Endothelial cell of umbilical vein (primary cell): ENCODE measurements around the gene KITLG. TPM values are rescaled to one million over a fixed set of nuclear protein-coding genes. Genes with fewer than 3 reads are reported as not detected.

Source experiments
- BruUV-seq: library from RNA; stranded (reverse); fragments of 400-500 nt; replicated peaks from 2 replicates; lab custom pipeline; 2021; lab: Mats Ljungman, UMichigan
- CTCF ChIA-PET: fragments of 300-600, 350-600 bp; sonication (Branson Sonifier 250); formaldehyde crosslinking; loops from one replicate; lab custom pipeline; 2021; ENCODE audit warnings: antibody characterized with exemption, inconsistent platforms; lab: Charles Lee
- POLR2A ChIA-PET: fragments of 300-600, 350-600 bp; sonication (Branson Sonifier 250); formaldehyde crosslinking; loops from one replicate; lab custom pipeline; 2021; ENCODE audit warnings: antibody characterized with exemption, inconsistent platforms; lab: Charles Lee
- DNase-seq: peaks from one replicate; pipeline ENCODE4 v3.0.0-alpha.2; 2011; ENCODE audit warnings: low read depth, low spot score
- FAIRE-seq: peaks from 2 replicates; lab custom pipeline; 2011; peaks lifted over from hg19 to GRCh38; lab: Jason Lieb, UNC
- H2AFZ ChIP-seq: 2 replicates; pipeline ENCODE4 v1.6.0; 2012; ENCODE audit warnings: low read depth, low read length, control low read depth, inconsistent platforms
- H3K27ac ChIP-seq: 2 replicates; pipeline ENCODE4 v1.5.1; 2011; ENCODE audit warnings: low read depth, mild to moderate bottlenecking, control low read depth, low read length, moderate library complexity; ENCODE audit not compliant: insufficient read depth
- H3K27me3 ChIP-seq, 2 experiments: 2 replicates each; pipeline versions ENCODE4 v1.6.0 to v1.6.1; 2011; ENCODE audit warnings: low read length in 2 of 2, mixed read lengths in 1 of 2; ENCODE audit not compliant: control insufficient read depth in 2 of 2, insufficient read depth in 2 of 2
- H3K36me3 ChIP-seq, 2 experiments: 2 replicates in 1 of 2; 3 replicates in 1 of 2; pipeline ENCODE4 v1.5.1; 2011; ENCODE audit warnings: low read length in 2 of 2, mild to moderate bottlenecking in 1 of 2, moderate library complexity in 1 of 2; ENCODE audit not compliant: control insufficient read depth in 2 of 2, insufficient read depth in 2 of 2; ENCODE audit errors: extremely low read depth in 1 of 2
- H3K4me1 ChIP-seq: 3 replicates; pipeline ENCODE4 v1.5.1; 2011; ENCODE audit warnings: mild to moderate bottlenecking, low read length; ENCODE audit not compliant: control insufficient read depth, insufficient read depth; ENCODE audit errors: extremely low read depth
- H3K4me2 ChIP-seq: 2 replicates; pipeline ENCODE4 v1.6.1; 2011; ENCODE audit warnings: low read length, control low read depth, mixed read lengths; ENCODE audit not compliant: insufficient read depth
- H3K4me3 ChIP-seq, 3 experiments: fragments of 200-600 bp in 1 of 3; sonication (generic), shearing (Covaris generic) in 1 of 3; replicated peaks in 1 of 3; 2 replicates each; pipeline ENCODE4 v1.5.1; 2011 to 2016; ENCODE audit warnings: control low read depth in 3 of 3, low read length in 3 of 3, mild to moderate bottlenecking in 2 of 3, inconsistent platforms in 1 of 3, low read depth in 1 of 3, moderate library complexity in 1 of 3; ENCODE audit not compliant: insufficient read depth in 1 of 3
- H3K79me2 ChIP-seq: 2 replicates; pipeline ENCODE4 v1.6.0; 2012; ENCODE audit warnings: low read length, inconsistent platforms; ENCODE audit not compliant: control insufficient read depth, insufficient read depth
- H3K9ac ChIP-seq: replicated peaks from 2 replicates; pipeline ENCODE3; 2011; ENCODE audit warnings: low read length, control low read depth; ENCODE audit not compliant: insufficient read depth; ENCODE audit errors: extremely low read depth
- H3K9me1 ChIP-seq: replicated peaks from 3 replicates; pipeline ENCODE4 v1.6.0; 2011; ENCODE audit warnings: mild to moderate bottlenecking, low read length; ENCODE audit not compliant: control insufficient read depth, insufficient read depth; ENCODE audit errors: extremely low read depth
- H3K9me3 ChIP-seq: replicated peaks from 2 replicates; pipeline ENCODE4 v1.5.1; 2012; ENCODE audit warnings: low read length, inconsistent platforms; ENCODE audit not compliant: control insufficient read depth, insufficient read depth
- H4K20me1 ChIP-seq: replicated peaks from 2 replicates; pipeline ENCODE3; 2011; ENCODE audit warnings: mild to moderate bottlenecking, low read length; ENCODE audit not compliant: control insufficient read depth, insufficient read depth; ENCODE audit errors: extremely low read depth
- EZH2 ChIP-seq: IDR thresholded peaks from 2 replicates; pipeline ENCODE4 v1.6.1; 2012; ENCODE audit warnings: borderline replicate concordance, low read depth, mild to moderate bottlenecking, moderate library complexity, low read length, inconsistent platforms; ENCODE audit not compliant: severe bottlenecking
- FOS ChIP-seq: IDR thresholded peaks from 2 replicates; pipeline ENCODE4 v1.6.1; 2011; ENCODE audit warnings: mild to moderate bottlenecking, low read length, moderate library complexity, borderline replicate concordance; ENCODE audit not compliant: insufficient read depth
- GATA2 ChIP-seq: IDR thresholded peaks from 2 replicates; pipeline ENCODE4 v1.7.0; 2011; ENCODE audit warnings: low read depth, mild to moderate bottlenecking, moderate library complexity, mixed read lengths, low read length; ENCODE audit not compliant: insufficient read length, insufficient read depth
- JUN ChIP-seq: IDR thresholded peaks from 2 replicates; pipeline ENCODE4 v1.6.1; 2011; ENCODE audit warnings: borderline replicate concordance, low read depth; ENCODE audit not compliant: insufficient read length, insufficient read depth
- MYC ChIP-seq: IDR thresholded peaks from one replicate; pipeline ENCODE4 v1.6.1; 2011; ENCODE audit warnings: mild to moderate bottlenecking, low read depth, low read length
- POLR2A ChIP-seq: IDR thresholded peaks from 2 replicates; pipeline ENCODE4 v1.6.1; 2012; ENCODE audit warnings: low read depth, mild to moderate bottlenecking, control low read depth, low read length
- POLR2AphosphoS5 ChIP-seq: IDR thresholded peaks from 2 replicates; pipeline ENCODE4 v1.6.1; 2012; ENCODE audit warnings: low read depth, mild to moderate bottlenecking, control low read depth, low read length, moderate library complexity; ENCODE audit not compliant: insufficient read depth
- dilution Hi-C: fragments of 300-500 bp; cut with MboI; formaldehyde crosslinking; loops from one replicate; pipeline ENCODE4 v1.15.0; 2019; ENCODE audit warnings: low sequenced_read_pairs; ENCODE audit not compliant: extremely low pct_ligation_motif_present
- intact Hi-C: fragments of 100-400 bp; cut with micrococcal nuclease; formaldehyde crosslinking; loops from one replicate; pipeline ENCODE4 v1.10.0; 2022
- polyA plus RNA-seq, 4 experiments: library from polyadenylated mRNA; depleted of rRNA in 3 of 4; stranded (reverse) in 3 of 4; unstranded in 1 of 4; fragments of >200 nt; gene quantifications; 2 replicates each; pipeline versions ENCODE4 v1.2.1 to v1.2.3, GENCODE V29; 2011 to 2012; ENCODE audit warnings: missing spikeins in 1 of 4
- total RNA-seq: library from RNA; stranded (reverse); gene quantifications from 2 replicates; pipeline ENCODE4 v1.2.3, GENCODE V29; 2021
- TF ChIP-seq, protein P1 (sequence below): IDR thresholded peaks from 2 replicates; pipeline ENCODE4 v1.6.1; 2011; ENCODE audit not compliant: insufficient read depth, insufficient read length
- TF ChIP-seq, protein P2 (sequence below), 2 donors: IDR thresholded peaks; 1 replicate in 1 of 2; 2 replicates in 1 of 2; pipeline ENCODE4 v1.5.1; 2011; ENCODE audit warnings: low read length in 2 of 2, mild to moderate bottlenecking in 2 of 2, moderate library complexity in 2 of 2, control low read depth in 1 of 2, inconsistent platforms in 1 of 2, low read depth in 1 of 2; ENCODE audit not compliant: insufficient read depth in 1 of 2; ENCODE audit errors: extremely low read depth in 1 of 2

Gene KITLG
- total and polyA plus RNA-seq, 2 donors (not counting 3 experiments of a cell fraction or from before 2014, with no cell fraction given), result 3.8 to 32.5 TPM

DNA sequence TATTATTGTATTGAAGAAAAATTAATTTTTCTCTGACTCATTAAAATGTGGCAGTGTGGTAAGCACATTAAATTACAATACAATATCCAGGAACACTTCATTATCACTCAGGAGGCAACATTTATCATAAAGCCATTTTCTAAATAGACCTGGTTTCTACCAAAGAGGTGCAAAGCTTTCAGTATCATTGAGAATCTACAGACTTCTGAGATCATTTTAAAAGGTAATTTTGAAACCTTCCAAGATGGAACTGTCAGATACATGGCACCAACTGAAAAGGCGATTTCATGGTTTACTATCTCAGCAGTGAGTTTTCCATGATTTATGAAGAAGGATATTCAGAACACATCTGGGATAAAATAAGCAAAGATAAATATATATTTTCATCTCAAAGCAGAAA lies 85.8 kb downstream of the KITLG start:
- CTCF ChIA-PET, result no interaction called here
- Histone ChIP-seq H3K27ac (no peak overlapping the region), H3K9me1 (no peaks in the 10 kb centered on the region), H2AFZ (no peak overlapping the region), H3K4me1 (no peaks in the 10 kb centered on the region), H3K36me3 (no peaks in the 10 kb centered on the region), H3K9me3 (no peaks in the 10 kb centered on the region), H3K9ac (no peak overlapping the region), H4K20me1 (no peaks in the 10 kb centered on the region), H3K27me3 (no peaks in the 10 kb centered on the region), H3K4me3 (no peak overlapping the region), H3K4me2 (no peak overlapping the region), H3K79me2 (no peaks in the 10 kb centered on the region)
- POLR2A ChIA-PET, result no interaction called here
- FAIRE-seq (no peak), DNase-seq (no peak)
- intact Hi-C loops, result no loop called here
- TF ChIP-seq, protein P1, sequence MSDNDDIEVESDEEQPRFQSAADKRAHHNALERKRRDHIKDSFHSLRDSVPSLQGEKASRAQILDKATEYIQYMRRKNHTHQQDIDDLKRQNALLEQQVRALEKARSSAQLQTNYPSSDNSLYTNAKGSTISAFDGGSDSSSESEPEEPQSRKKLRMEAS, result no peak
- TF ChIP-seq MYC (no peak), POLR2AphosphoS5 (no peak), FOS (no peak), POLR2A (no peak), GATA2 (no peak), JUN (no peak), EZH2 (no peak)
- TF ChIP-seq, protein P2, sequence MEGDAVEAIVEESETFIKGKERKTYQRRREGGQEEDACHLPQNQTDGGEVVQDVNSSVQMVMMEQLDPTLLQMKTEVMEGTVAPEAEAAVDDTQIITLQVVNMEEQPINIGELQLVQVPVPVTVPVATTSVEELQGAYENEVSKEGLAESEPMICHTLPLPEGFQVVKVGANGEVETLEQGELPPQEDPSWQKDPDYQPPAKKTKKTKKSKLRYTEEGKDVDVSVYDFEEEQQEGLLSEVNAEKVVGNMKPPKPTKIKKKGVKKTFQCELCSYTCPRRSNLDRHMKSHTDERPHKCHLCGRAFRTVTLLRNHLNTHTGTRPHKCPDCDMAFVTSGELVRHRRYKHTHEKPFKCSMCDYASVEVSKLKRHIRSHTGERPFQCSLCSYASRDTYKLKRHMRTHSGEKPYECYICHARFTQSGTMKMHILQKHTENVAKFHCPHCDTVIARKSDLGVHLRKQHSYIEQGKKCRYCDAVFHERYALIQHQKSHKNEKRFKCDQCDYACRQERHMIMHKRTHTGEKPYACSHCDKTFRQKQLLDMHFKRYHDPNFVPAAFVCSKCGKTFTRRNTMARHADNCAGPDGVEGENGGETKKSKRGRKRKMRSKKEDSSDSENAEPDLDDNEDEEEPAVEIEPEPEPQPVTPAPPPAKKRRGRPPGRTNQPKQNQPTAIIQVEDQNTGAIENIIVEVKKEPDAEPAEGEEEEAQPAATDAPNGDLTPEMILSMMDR (IDR thresholded peaks at IDR 0.05; ENCODE audit: extremely low read depth in 1 of 2, insufficient read depth in 1 of 2, low read depth in 1 of 2, low read length in 2 of 2), result no peak
- BruUV-seq, result no TSS peak
- dilution Hi-C loops, result no loop called here
